Activated T-helper 2 cell treated with anti-CD3 and anti-CD28 coated beads, Interferon-gamma antibody, Interleukin-2, Interleukin-4, amounts not matched to agents 10 μg/mL and 5 μg/mL and 100 μg/mL, durations not matched to agents 14 hours and 24 hours and 36 hours (primary cell): ENCODE measurements around the gene KLK15. TPM values are rescaled to one million over a fixed set of nuclear protein-coding genes. Genes with fewer than 3 reads are reported as not detected.

Experiments used
- DNase-seq: peaks from one replicate; pipeline ENCODE4 v3.0.0; 2021; ENCODE audit warnings: low spot score
- H3K27ac Mint-ChIP-seq: one replicate; pipeline ENCODE4 v1.8.0; 2021; ENCODE audit warnings: mixed read lengths
- H3K27me3 Mint-ChIP-seq: one replicate; pipeline ENCODE4 v1.8.0; 2021; ENCODE audit warnings: low read depth, mixed read lengths
- H3K36me3 Mint-ChIP-seq: one replicate; pipeline ENCODE4 v1.8.0; 2021; ENCODE audit warnings: low read depth, mixed read lengths
- H3K4me1 Mint-ChIP-seq: one replicate; pipeline ENCODE4 v1.8.0; 2021; ENCODE audit warnings: low read depth, mixed read lengths
- H3K4me3 Mint-ChIP-seq: one replicate; pipeline ENCODE4 v1.8.0; 2021; ENCODE audit warnings: low read depth, mild to moderate bottlenecking, moderate library complexity, mixed read lengths
- H3K9me3 Mint-ChIP-seq: one replicate; pipeline ENCODE4 v1.8.0; 2021; ENCODE audit warnings: mixed read lengths
- intact Hi-C: fragments of 100-400 bp; cut with micrococcal nuclease; formaldehyde crosslinking; loops from one replicate; pipeline ENCODE4 v1.15.1; 2023
- total RNA-seq: library from RNA; stranded (reverse); gene quantifications from 2 replicates; pipeline ENCODE4 v1.2.3, GENCODE V29; 2022

The KLK15 gene, protein sequence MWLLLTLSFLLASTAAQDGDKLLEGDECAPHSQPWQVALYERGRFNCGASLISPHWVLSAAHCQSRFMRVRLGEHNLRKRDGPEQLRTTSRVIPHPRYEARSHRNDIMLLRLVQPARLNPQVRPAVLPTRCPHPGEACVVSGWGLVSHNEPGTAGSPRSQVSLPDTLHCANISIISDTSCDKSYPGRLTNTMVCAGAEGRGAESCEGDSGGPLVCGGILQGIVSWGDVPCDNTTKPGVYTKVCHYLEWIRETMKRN
- total RNA-seq, result not detected in 2 replicates

GRCh38 chr19:50833117-50833801 lies at the start of gene KLK15:
TSS of gene KLK15 (minus strand) at chr19:50833574. CDS start at chr19:50831492, 2,082 bp downstream.
- Mint-ChIP-seq H3K4me1 (peaks cover 10% of the 10 kb centered on the region), H3K27ac (no peak within 1 kb of the TSS), H3K27me3 (peaks cover 30% of the 10 kb centered on the region)

GRCh38 chr19:50882188-50882587 lies 48.8 kb upstream of the KLK15 start:
- H3K4me1 Mint-ChIP-seq, result no peaks in the 10 kb centered on the region
- H3K27me3 Mint-ChIP-seq, result peaks cover 19% of the 10 kb centered on the region
- no peak overlapping the region for H3K4me3 Mint-ChIP-seq
- H3K36me3 Mint-ChIP-seq, result no peaks in the 10 kb centered on the region
- no peak overlapping the region for H3K27ac Mint-ChIP-seq
- no peak for DNase-seq
- intact Hi-C loops, result no loop called here
- no peaks in the 10 kb centered on the region for H3K9me3 Mint-ChIP-seq

More at GRCh38 chr19:50833117-50833801, at the start of gene KLK15:
- intact Hi-C loops, result loop anchor here (10.0 kb wide), 1 partner anchor 92 kb away; no protein-coding TSS in a partner anchor
- DNase-seq, result no peak
- Mint-ChIP-seq H3K4me3 (no peak within 1 kb of the TSS), H3K36me3 (no peaks in the 10 kb centered on the region), H3K9me3 (no peaks in the 10 kb centered on the region)

- Mint-ChIP-seq H3K27me3 (peaks cover 17% of the 10 kb centered on the region), H3K4me3 (no peak overlapping the region), H3K4me1 (no peaks in the 10 kb centered on the region), H3K9me3 (no peaks in the 10 kb centered on the region), H3K36me3 (no peaks in the 10 kb centered on the region), H3K27ac (no peak overlapping the region)
- no peak for DNase-seq
- intact Hi-C loops, result no loop called here
Measured at GRCh38 chr19:50880241-50880640, 46.9 kb upstream of the KLK15 start.

GRCh38 chr19:50878851-50879250 lies 45.5 kb upstream of the KLK15 start:
- Mint-ChIP-seq H3K27me3 (peaks cover 16% of the 10 kb centered on the region), H3K9me3 (no peaks in the 10 kb centered on the region), H3K4me3 (no peak overlapping the region), H3K27ac (no peak overlapping the region), H3K36me3 (no peaks in the 10 kb centered on the region), H3K4me1 (no peaks in the 10 kb centered on the region)
- intact Hi-C loops, result no loop called here
- DNase-seq, result no peak

DNA sequence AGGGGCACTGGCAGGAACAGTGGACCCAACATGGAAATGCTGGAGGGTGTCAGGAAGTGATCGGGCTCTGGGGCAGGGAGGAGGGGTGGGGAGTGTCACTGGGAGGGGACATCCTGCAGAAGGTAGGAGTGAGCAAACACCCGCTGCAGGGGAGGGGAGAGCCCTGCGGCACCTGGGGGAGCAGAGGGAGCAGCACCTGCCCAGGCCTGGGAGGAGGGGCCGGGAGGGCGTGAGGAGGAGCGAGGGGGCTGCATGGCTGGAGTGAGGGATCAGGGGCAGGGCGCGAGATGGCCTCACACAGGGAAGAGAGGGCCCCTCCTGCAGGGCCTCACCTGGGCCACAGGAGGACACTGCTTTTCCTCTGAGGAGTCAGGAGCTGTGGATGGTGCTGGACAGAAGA lies 44.0 kb upstream of the KLK15 start:
- no peaks in the 10 kb centered on the region for H3K36me3 Mint-ChIP-seq
- no peak for DNase-seq
- no peaks in the 10 kb centered on the region for H3K9me3 Mint-ChIP-seq
- no peak overlapping the region for H3K27ac Mint-ChIP-seq
- H3K4me1 Mint-ChIP-seq, result no peaks in the 10 kb centered on the region
- intact Hi-C loops, result no loop called here
- H3K27me3 Mint-ChIP-seq, result peaks cover 15% of the 10 kb centered on the region
- H3K4me3 Mint-ChIP-seq, result no peak overlapping the region

DNA sequence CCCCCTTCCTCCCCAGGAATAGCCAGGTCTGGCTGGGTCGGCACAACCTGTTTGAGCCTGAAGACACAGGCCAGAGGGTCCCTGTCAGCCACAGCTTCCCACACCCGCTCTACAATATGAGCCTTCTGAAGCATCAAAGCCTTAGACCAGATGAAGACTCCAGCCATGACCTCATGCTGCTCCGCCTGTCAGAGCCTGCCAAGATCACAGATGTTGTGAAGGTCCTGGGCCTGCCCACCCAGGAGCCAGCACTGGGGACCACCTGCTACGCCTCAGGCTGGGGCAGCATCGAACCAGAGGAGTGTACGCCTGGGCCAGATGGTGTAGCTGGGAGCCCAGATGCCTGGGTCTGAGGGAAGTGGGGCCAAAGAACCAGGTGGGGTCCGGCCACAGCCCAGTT lies 43.1 kb upstream of the KLK15 start:
- Mint-ChIP-seq H3K27ac (no peak overlapping the region), H3K36me3 (no peaks in the 10 kb centered on the region), H3K4me3 (no peak overlapping the region), H3K4me1 (no peaks in the 10 kb centered on the region), H3K27me3 (peaks cover 16% of the 10 kb centered on the region), H3K9me3 (no peaks in the 10 kb centered on the region)
- intact Hi-C loops, result no loop called here
- DNase-seq, result no peak

GRCh38 chr19:50875795-50876422 lies 42.5 kb upstream of the KLK15 start:
- Mint-ChIP-seq H3K36me3 (no peaks in the 10 kb centered on the region), H3K27ac (no peak overlapping the region), H3K4me1 (no peaks in the 10 kb centered on the region), H3K4me3 (no peak overlapping the region), H3K9me3 (no peaks in the 10 kb centered on the region), H3K27me3 (peaks cover 21% of the 10 kb centered on the region)
- no peak for DNase-seq
- intact Hi-C loops, result no loop called here

DNA sequence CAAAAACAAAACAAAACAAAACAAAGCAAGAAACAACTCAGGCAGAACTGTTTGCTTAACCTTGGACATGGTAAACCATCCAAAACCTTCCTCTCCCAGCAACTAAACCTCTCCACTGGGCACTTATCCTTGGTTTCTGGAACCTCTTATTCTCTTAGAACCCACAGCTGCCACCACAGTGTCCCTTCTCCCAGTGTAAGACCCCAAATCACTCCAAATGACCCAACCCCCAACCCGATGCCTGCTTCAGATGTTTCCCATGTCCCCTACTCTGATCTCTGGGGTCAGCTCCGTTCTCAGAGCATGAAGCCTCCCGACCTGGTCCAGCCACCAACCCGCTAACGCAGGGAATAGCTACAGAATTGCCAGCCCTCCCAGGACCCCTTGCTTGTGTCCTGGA lies 40.8 kb upstream of the KLK15 start:
- Mint-ChIP-seq H3K4me1 (no peaks in the 10 kb centered on the region), H3K36me3 (no peaks in the 10 kb centered on the region), H3K27ac (no peak overlapping the region), H3K9me3 (no peaks in the 10 kb centered on the region), H3K4me3 (no peak overlapping the region), H3K27me3 (peaks cover 11% of the 10 kb centered on the region)
- intact Hi-C loops, result no loop called here
- DNase-seq, result no peak

DNA sequence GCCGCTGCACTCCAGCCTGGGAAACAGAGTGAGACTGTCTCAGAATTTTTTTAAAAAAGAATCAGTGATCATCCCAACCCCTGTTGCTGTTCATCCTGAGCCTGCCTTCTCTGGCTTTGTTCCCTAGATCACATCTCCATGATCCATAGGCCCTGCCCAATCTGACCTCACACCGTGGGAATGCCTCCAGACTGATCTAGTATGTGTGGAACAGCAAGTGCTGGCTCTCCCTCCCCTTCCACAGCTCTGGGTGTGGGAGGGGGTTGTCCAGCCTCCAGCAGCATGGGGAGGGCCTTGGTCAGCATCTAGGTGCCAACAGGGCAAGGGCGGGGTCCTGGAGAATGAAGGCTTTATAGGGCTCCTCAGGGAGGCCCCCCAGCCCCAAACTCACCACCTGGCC lies 39.7 kb upstream of the KLK15 start, which contains the start of gene KLK2:
Gene KLK2 (plus strand): TSS at position 384 of the 400 bp plus-strand sequence. CDS start 35 bp downstream, outside the sequence.
- Mint-ChIP-seq H3K4me1 (no peaks in the 10 kb centered on the region), H3K36me3 (no peaks in the 10 kb centered on the region), H3K27me3 (peaks cover 13% of the 10 kb centered on the region), H3K9me3 (no peaks in the 10 kb centered on the region), H3K4me3 (no peak within 1 kb of the TSS), H3K27ac (no peak within 1 kb of the TSS)
- no peak for DNase-seq
- intact Hi-C loops, result no loop called here

DNA sequence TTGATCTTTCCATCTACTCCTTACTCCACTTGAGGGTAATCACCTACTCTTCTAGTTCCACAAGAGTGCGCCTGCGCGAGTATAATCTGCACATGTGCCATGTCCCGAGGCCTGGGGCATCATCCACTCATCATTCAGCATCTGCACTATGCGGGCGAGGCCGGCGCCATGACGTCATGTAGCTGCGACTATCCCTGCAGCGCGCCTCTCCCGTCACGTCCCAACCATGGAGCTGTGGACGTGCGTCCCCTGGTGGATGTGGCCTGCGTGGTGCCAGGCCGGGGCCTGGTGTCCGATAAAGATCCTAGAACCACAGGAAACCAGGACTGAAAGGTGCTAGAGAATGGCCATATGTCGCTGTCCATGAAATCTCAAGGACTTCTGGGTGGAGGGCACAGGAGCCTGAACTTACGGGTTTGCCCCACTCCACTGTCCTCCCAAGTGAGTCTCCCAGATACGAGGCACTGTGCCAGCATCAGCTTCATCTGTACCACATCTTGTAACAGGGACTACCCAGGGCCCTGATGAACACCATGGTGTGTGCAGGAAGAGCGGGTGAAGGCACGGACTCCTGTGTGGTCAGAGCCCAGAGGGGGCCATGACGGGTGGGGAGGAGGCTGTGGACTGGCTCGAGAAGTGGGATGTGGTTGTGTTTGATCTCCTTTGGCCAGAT lies 37.2 kb upstream of the KLK15 start:
- Mint-ChIP-seq H3K9me3 (no peaks in the 10 kb centered on the region), H3K27ac (no peak overlapping the region), H3K27me3 (peaks cover 17% of the 10 kb centered on the region), H3K4me3 (no peak overlapping the region), H3K4me1 (no peaks in the 10 kb centered on the region), H3K36me3 (no peaks in the 10 kb centered on the region)
- intact Hi-C loops, result no loop called here
- DNase-seq, result no peak

DNA sequence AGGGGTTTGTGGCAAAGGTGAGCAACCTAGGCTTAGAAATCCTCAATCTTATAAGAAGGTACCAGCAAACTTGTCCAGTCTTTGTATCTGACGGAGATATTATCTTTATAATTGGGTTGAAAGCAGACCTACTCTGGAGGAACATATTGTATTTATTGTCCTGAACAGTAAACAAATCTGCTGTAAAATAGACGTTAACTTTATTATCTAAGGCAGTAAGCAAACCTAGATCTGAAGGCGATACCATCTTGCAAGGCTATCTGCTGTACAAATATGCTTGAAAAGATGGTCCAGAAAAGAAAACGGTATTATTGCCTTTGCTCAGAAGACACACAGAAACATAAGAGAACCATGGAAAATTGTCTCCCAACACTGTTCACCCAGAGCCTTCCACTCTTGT lies 36.1 kb upstream of the KLK15 start:
- H3K4me3 Mint-ChIP-seq, result no peak overlapping the region
- H3K27ac Mint-ChIP-seq, result no peak overlapping the region
- no peak for DNase-seq
- no peaks in the 10 kb centered on the region for H3K36me3 Mint-ChIP-seq
- no peaks in the 10 kb centered on the region for H3K4me1 Mint-ChIP-seq
- no peaks in the 10 kb centered on the region for H3K9me3 Mint-ChIP-seq
- intact Hi-C loops, result no loop called here
- H3K27me3 Mint-ChIP-seq, result peaks cover 17% of the 10 kb centered on the region

GRCh38 chr19:50861496-50862286 lies 28.3 kb upstream of the KLK15 start:
- no peaks in the 10 kb centered on the region for H3K4me1 Mint-ChIP-seq
- DNase-seq, result no peak

More at GRCh38 chr19:50861496-50862286, 28.3 kb upstream of the KLK15 start:
- Mint-ChIP-seq H3K9me3 (peaks cover 11% of the 10 kb centered on the region), H3K36me3 (no peaks in the 10 kb centered on the region), H3K27ac (no peak overlapping the region), H3K27me3 (peaks cover 21% of the 10 kb centered on the region), H3K4me3 (no peak overlapping the region)
- intact Hi-C loops, result no loop called here
